DMS114 treated with DMSO at 0.1 percent for 48 hours (cell line): Measurements from ENCODE around the gene PTGES.

Experiments
- DNase-seq: peaks from one replicate; lab custom pipeline; 2025; ENCODE audit not compliant: unreplicated experiment; lab: John Stamatoyannopoulos, UW

The PTGES gene

DNA sequence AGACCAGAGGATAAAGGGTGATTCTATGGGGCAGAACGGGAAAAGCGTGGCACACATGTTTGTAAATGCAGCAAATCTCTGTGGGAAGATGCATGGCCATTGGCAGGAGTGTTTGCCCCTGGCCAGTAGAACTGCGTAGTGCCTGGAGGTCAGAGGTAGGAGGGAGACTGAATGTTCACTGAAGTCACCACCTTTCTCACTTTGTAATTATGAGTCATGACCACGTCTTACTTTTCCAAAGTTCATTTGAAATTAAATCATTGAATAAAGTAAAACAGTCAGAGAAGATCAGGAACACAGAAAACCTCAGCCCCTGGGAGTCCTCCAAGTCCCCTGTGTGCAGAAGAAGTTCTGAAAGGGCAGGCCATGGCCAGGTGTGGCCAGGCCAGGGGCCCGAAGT is 4.6 kb downstream of the PTGES start:
- DNase-seq = no peak

DNA sequence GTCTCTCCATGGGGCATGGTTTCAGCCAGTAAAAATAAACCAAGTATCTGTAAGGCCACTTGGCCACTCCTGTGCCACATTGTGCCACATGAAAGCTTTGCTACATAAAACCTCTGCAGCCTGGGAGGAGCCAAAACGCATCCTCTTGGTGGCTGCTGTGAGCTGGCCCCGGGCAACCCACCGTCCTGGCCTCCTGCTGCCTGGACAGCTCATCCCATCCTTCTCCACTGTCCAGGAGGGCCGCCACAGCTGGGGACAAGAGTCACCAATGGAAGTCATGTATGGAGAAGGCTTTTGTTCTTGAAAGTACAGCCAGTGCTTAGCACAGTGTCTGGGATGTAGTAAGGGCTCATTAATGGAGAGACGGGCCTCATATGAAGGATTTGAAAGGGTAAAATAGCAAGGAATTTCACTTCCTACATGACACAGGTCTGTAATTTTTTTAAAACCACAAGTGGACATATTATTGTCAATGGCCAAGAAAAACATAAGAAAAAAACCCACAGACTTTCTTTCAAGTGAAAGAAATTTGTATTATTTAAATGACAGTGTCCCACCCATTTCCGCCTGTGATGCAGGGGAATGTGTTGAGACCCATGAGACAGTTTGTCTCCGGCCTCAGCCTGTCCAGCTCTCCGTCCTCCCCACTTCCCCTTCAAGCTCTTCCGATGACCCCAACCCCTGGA is 6.6 kb downstream of the PTGES start:
- DNase-seq = no peak

DNA sequence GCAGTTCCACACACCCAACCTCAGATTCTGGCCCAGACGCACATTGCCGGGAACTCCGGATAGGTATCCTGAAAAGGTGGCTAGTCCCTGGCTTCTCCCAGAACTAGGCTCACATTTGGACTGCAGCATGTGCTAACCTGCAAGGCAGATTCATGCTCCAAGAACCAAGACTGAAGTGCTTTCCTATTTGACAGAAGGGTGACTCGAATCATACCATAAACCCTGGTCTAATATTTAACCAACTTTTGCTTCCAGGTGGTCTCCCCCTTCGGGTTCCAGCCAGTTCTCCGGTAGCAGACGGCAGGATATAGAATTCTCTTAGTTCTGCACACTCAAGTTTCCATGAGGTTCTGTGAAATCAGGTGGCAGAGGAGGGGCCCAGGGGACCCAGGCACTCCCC is 7.6 kb downstream of the PTGES start:
- no peak for DNase-seq

DNA sequence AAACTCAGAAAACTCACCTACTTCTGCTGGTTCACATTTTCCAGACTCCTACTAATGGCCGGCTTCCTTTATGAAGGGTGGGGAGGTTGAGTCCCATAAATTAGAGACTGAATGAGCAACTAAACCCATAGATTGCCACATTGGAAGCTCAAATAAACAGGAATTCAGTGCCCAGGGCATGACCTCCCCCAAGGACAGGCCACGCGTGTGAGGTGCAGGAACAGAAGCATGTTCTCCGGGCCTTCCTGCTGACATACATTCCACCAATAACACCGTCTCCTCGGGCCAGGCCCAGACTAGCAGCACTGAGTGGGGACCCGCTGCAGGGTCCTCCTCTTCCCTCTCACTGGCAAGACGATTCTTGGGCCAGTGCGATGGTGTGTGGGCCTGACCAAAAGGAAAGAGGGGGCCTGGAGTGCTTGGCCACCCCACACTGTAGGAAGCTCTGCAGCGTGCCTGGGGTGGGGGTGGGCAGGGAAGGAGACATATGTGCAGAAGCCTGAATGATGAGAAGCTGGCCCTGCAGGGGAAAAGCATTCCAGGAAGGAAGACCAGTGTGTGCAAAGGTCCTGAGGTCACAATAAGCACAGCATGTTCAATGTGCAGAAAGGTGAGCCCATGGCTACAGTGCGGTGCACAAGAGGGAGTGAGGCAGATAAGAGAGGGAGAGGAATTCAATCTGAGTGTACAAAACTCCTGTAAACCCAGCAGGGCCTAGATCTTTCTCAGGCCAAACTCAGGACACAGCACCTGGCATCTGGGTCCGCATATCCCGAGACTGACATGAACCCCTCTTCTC is 12.0 kb downstream of the PTGES start:
- no peak for DNase-seq

DNA sequence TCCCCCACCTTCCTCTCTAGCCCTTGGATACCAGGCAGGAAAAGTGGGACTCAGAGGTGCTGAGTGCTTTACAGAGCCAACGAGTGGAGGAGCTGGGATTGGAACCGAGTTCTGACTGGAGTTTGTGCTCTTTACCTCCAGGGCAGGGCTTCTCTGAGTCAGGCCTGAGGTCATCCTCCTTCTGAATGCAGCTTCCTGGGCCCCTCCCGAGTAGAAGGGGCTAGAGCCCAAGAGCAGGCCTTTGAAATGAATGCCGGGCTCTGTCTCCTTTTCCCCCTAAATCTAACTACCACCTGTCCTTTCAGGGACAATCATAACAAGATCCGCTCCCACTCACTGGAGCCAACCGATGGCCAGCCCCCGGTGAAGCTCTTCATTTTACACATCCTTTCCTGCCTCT is 12.7 kb downstream of the PTGES start:
- no peak for DNase-seq

DNA sequence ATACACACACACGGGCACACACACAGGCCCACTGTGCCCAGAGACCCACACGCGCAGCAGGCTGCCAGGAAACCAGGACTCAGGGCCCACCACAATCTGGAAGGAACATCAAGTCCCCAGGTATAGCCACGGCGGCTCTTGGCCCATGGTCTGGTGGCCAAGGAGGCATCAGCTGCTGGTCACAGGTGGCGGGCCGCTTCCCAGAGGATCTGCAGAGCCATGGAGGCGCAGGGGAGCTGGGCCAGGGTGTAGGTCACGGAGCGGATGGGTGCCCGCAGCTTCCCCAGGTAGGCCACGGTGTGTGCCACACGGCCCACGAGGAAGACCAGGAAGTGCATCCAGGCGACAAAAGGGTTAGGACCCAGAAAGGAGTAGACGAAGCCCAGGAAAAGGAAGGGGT is 13.4 kb downstream of the PTGES start:
- DNase-seq = no peak

DNA sequence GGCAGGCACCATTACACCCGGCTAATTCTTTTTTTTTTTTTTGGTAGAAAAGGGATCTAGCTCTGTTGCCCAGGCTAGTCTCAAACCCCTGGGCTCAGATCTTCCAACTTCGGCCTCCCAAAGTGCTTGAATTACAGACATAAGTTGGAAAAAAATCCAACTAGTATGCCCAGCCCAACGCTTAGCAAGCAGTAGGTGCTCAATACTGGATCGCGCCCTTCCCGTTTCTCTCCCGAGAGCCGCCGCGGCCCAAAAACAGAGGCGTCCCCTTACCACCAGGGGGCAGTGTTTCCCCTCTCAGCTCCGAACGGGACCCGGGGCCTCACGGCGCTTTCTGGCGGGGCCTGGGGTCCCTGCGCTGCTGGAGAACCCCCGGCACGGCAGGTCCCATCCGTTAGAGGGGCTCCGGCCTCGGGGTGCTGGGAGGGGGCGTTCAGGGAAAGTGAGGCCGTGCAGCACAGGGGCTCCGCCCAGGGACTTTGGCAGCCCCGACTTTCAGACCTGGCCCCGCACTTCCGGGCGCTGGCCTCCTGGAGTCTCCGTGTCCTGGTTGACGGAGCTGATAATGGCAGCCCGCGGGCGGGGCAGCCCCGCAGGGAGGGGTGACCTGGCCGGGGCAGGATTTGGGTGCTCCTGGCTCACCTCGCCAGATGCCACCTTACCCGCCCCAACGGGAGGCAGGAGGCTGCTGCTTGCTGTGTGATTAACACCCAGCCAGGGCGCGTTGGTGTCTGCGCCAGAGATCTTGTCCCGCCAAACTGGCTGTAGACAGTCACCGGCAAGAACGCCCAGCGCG is 15.2 kb downstream of the PTGES start:
- peak; percentile 33 for DNase-seq

DNA sequence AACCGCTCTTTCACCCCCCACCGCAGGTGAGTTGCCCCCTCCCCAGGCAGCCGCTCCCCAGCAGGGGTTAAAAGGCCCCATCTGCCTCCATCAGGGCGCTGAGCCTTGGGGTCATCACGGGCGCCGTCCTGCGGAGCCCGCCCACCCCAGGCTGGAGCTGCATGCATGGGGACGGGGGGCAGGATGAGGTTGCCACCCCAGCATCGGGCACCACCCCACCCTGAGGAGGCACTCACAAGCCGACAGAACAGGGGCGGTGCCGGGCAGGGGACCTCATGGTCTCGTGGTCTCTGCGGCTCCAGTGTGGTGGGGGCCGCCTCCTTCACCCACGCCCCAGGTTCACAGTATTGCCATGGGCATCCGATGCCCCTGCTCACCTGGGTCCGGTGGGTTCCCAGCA is 16.5 kb downstream of the PTGES start:
- no peak for DNase-seq

DNA sequence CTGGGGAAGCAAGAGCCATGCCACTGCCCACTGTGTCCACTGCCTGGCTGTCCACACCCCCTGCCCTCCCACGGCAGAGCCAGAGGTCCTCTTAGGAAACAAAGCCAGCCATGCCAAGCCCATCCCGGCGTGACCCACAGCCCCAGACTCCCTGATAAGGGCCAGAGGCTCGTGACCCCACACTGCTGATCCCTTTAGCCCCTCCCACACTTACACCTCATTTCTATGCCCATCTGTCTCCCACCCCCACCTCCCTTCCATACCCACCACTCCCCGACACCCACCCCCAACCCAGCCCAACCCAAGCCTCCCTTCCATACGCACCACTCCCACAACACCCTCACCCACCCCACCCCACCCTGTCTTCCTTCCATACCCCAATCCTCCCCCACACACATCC is 17.3 kb downstream of the PTGES start:
- DNase-seq = no peak

DNA sequence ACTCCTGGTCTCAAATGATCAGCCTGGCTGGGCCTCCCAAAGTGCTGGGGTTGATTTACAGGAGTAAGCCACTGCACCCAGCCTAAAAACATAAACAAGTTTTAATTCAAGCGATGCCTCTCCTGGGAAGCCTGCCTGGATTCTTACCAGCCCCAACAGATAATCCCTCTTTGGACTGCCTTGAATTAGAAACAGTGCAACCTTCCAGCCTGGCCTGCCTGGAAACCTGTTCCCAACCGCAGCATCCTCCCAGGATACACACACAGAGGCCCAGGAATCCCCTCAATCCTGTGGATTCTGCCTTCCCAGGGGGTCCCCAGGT is 19.2 kb downstream of the PTGES start:
- no peak for DNase-seq

DNA sequence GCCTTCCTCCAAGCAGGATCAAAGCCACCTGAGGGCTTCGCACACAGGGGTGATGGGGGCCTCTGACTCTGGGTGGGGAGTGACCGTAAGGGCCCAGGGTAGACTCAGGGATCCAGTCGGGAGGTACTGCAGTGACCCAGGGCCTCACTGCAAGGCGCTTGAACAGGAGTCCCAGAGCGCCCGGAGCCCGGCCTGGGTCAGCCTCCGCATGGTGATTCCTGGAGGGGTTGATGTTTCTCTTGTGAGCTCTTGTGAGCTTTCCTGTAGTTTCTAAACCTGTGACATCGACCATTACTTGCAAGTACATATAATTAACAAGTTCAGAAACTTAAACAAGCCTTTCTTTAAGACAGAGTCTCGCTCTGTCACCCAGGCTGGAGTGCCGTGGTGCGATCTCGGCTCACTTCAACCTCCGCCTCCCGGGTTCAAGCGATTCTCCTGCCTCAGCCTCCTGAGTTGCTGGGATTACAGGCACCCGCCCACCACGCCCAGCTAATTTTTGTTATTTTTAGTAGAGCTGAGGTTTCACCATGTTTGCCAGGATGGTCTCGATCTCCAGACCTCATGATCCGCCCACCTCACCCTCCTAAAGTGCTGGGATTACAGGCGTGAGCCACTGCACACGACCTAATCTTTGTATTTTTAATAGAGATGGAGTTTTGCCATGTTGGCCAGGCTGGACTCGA is 19.8 kb downstream of the PTGES start:
- DNase-seq = no peak

DNA sequence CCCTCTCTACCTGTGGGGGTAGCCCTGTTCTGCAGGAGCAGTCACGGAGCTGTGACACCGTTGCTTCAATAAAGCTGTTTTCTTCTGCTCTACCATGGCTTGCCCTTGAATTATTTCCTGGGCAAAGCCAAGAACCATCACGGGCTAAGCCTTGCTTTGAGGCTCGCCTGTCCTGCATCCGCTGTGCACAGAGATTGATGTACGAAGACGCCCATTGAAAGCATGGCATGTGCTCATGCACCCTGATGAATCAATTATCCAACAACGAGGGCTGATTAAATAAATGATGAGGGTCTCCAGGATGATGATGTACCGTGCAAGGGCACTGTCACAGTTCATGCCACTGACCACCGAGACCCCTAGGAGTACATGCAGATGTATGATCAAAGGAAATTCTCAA is 20.7 kb downstream of the PTGES start:
- DNase-seq = no peak

DNA sequence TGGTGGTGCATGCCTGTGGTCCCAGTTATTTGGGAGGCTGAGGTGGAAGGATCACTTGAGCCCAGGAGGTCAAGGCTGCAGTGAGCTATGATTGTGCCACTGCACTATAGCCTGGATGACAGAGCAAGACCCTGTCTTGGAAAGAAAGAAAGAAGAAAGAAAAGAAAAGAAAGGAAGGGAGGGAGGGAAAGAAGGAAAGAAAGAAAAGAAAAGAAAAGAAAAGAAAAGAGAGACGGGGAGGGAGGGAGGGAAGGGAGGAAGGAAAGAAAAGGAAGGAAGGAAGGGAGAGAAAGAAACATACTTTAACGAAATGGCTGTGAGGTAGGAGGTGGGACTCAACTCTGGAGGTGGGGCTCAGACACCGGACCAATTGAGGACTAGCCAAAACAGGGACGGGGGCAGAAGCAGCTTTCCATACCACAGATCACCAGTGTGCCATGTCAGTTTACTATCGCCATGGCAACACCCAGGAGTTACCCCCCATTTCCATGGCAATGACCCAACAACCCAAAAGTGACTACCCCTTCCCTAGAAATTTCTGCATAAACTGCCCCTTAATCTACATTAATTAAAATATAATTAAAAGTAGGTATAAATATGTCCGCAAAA is 21.3 kb downstream of the PTGES start:
- DNase-seq = no peak

DNA sequence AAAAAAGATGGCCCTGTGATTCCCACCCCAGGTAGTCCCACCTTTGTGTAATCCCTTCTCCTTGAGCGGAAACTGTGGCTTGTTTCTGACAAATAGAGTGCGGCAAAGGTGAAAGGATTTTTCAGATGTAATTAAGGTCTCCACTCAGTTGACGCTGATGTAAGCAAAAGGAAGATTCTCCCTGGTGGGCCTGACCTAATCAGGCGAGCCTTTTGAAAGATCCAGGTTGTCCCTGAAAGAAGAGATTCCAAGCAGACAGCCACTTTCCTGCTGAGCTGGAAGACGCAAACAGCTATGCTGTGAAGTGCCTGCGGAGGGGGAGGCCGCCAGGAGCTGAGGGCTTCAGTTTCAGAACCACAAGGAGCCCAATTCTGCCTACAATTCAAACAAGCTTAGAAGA is 24.1 kb downstream of the PTGES start:
- DNase-seq = no peak

DNA sequence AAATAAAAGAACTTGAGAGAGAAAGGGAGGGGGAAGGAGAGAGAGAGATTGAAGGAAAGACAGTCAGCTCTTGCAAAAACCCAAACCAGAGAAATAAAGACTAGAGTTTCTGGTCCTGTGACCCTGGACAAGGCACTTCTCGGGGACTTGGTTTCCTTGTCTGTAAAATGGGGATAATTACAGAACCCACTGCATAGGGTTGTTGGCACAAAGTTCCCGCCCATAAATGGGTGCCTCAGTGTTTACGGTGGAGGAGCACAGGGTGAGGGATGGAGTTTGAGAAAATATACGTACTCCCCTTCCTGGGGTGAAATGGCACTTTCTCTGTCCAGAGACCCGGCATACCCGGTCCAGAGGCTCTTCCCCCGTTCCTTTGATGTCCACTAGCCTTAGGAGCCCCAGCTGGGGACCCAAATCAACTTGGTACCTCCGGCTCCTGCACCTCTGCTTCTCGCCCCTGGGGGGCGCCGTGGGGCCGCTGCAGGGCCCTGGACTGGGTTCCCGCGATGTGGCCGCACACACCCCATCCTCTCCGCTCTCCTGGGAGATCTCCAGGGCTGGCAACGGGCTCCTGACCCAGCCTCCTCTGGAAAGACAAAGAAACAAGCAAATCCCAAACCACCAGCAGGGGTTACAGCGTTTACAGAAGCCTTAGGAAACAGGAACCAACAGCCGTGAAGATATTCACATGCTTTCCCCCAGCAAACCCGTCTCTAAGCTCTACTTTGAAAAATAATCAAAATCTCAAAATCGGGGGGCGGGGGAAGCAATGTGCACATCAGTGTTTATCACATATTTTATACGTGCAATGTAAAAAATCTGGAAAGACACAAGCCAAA is 26.3 kb downstream of the PTGES start:
- DNase-seq = peak; percentile 63

DNA sequence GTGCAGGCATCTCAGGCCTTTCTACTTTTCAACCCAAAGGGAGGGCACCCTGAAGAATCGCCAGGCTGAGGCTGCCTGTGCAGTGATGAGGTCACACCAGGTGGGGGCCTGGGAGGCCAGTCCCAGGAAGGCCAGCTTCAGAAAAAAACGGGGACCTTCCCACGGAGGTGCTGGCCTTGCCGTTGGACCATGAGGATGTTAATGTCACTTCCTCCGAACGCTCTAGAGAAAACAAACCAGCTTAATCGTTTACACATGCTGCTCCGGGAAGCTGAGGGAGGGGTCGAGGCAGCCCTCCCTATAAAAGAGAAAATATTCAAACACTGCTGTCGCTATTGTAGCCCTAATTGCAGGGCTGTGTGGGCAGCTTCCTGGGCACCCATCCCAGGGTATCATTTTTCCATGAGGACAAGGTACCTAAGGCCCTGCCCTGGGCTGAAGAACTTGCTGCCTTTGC is 27.0 kb downstream of the PTGES start:
- no peak for DNase-seq

DNA sequence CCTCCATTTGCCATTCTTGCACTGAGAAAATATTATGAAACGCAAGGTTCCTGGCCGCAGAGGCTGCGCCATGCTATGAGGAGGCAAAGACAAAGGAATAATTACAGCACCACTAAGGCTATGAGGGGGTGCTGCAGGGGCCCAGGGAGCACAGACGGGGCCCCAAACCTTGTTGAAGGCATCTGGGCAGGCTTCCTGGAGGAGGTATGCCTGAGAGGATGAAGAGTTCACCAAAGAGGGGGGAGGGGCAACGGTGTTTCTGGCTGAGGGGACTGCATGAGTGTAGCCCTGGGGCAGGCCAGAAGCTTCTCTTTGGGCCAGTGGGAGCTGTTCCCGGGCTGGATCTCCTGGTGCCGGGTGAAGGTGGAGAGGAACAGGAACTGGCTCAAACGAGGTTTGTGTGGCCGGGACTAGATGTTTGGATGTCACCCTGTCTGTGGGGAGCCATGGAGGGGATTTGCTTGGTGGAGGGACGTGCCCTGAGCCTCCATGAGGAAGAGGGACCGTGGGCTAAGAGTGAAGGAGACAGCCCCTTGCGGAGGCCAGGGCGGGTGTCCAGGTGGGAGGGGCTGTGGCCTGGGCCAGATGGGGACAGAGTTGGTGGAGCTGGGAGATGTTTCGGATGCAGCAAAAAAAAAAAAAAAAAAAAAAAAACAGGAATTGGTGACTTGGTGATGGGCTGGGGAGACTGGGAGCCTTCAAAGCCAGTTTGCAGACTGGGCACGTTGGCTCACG is 28.2 kb downstream of the PTGES start:
- no peak for DNase-seq

DNA sequence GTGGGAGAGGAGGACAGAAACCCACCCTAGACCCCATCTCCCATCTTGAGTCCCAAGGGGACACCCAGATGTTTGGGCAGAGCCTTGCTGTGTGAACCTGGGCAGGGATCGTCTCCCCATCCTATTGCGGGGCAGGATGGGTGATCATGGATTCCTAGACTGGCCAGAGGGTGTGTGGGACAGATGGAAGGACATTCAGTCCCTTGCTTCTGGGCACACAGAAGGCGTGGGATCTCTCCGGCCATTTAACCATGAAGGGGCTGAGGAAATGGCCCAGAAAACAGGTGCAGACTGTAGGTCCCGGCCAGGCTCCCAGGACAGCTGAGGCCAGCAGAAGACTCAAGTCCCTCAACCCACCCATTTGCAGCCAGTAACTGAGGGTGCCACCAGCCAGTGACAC is 29.9 kb downstream of the PTGES start:
- no peak for DNase-seq

DNA sequence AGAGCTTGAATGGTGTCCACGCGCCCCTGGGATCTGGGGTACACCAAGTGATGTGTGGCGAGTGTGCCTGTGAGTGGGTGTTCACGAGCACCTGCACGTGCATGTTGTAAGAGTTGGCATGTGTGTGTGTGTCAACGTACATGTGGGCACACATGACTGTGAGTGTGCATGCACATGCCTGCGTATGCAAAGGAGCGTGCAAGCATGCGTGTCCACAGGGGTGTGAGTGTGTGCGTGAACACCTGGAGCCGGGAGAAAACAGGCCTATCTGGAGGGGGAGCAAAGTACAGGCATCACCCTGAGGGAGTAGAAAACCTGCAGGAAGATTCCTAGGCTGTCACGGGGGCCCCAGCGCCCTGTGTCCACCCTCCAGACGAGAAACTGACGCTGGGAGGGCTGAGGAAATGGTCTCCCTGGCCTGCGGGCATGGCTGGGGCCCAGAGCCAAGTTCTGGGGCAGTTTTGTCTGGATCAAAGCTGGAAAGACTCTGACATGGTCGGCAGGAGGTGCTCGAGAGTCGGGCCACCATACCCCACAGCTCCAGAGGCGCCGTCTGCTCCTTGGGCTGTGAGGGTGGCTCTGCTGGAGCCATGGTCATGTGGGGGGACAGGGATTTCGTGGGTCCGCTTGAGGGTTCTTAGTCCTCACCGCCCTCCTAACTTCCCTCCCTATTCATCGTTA is 31.8 kb downstream of the PTGES start:
- DNase-seq = no peak
